ENCODE data around the gene GRIFIN. TPM values are rescaled to one million over a fixed set of nuclear protein-coding genes. Genes with fewer than 3 reads are reported as not detected.

Gene GRIFIN
- total RNA-seq, 2 experiments from 2014 or later = not detected

- POLR2A ChIA-PET = interaction anchor here (1.2 kb wide), 1 partner anchor 29 kb away, joined by 4 read pairs; no protein-coding TSS in a partner anchor
- Histone ChIP-seq H2AFZ (ENCODE audit: low read length) (no peak overlapping the region), H4K20me1 (ENCODE audit: insufficient read depth, low read length) (no peaks in the 10 kb centered on the region; the same call in 1 of the 2 replicates), H3K9me3 (ENCODE audit: low read length) (no peaks in the 10 kb centered on the region), H3K9me2 (ENCODE audit: insufficient read depth, low read length) (no peaks in the 10 kb centered on the region), H3K27ac (ENCODE audit: low read depth, low read length, poor library complexity, severe bottlenecking) (no peak overlapping the region), H3K79me2 (ENCODE audit: insufficient read depth, low read depth, low read length) (no peaks in the 10 kb centered on the region), H3K4me1 (ENCODE audit: insufficient read depth, low read length, poor library complexity, severe bottlenecking) (no peaks in the 10 kb centered on the region), H3K4me2 (ENCODE audit: low read length) (no peak overlapping the region), H3K4me3 (ENCODE audit: low read depth, low read length, poor library complexity, severe bottlenecking) (no peak overlapping the region), H3K36me3 (ENCODE audit: insufficient read depth, low read length) (no peaks in the 10 kb centered on the region)
- CTCF ChIA-PET (ENCODE audit: unreplicated experiment) = interaction anchor here (0.6 kb wide), 1 partner anchor 184 kb away, joined by 5 read pairs; no protein-coding TSS in a partner anchor
- TF ChIP-seq EZH2phosphoT487 (IDR thresholded peaks at IDR 0.05; ENCODE audit: borderline replicate concordance, low read depth, low read length) = no peak
- no peak for TF ChIP-seq CTCF (conservative IDR thresholded peaks at IDR 0.05; ENCODE audit: low read length)
- BruUV-seq (replicated peaks) = no TSS peak
- intact Hi-C loops (cut with micrococcal nuclease; ENCODE audit: unreplicated experiment) = no loop called here
- no peak for DNase-seq (ENCODE audit: low spot score)
Measured at GRCh38 chr7:2497500-2498336, 21.5 kb upstream of the GRIFIN start.

GRCh38 chr7:2497065-2497464 is 20.9 kb upstream of the GRIFIN start:
- no peak overlapping the region for H2AFZ ChIP-seq (ENCODE audit: low read length)
- intact Hi-C loops (cut with micrococcal nuclease; ENCODE audit: unreplicated experiment) = no loop called here
- TF ChIP-seq CTCF (conservative IDR thresholded peaks at IDR 0.05; ENCODE audit: low read length) (no peak), EZH2phosphoT487 (IDR thresholded peaks at IDR 0.05; ENCODE audit: borderline replicate concordance, low read depth, low read length) (no peak)
- ChIA-PET POLR2A (no interaction called here), CTCF (ENCODE audit: unreplicated experiment) (no interaction called here)
- H3K9me3 ChIP-seq (ENCODE audit: low read length) = no peaks in the 10 kb centered on the region
- no peak overlapping the region for H3K27ac ChIP-seq (ENCODE audit: low read depth, low read length, poor library complexity, severe bottlenecking)
- BruUV-seq (replicated peaks) = no TSS peak
- no peaks in the 10 kb centered on the region; the same call in 1 of the 2 replicates for H4K20me1 ChIP-seq (ENCODE audit: insufficient read depth, low read length)
- no peak overlapping the region for H3K4me3 ChIP-seq (ENCODE audit: low read depth, low read length, poor library complexity, severe bottlenecking)
- no peak for DNase-seq (ENCODE audit: low spot score)
- no peaks in the 10 kb centered on the region for H3K79me2 ChIP-seq (ENCODE audit: insufficient read depth, low read depth, low read length)
- no peaks in the 10 kb centered on the region for H3K9me2 ChIP-seq (ENCODE audit: insufficient read depth, low read length)
- H3K4me1 ChIP-seq (ENCODE audit: insufficient read depth, low read length, poor library complexity, severe bottlenecking) = no peaks in the 10 kb centered on the region
- H3K36me3 ChIP-seq (ENCODE audit: insufficient read depth, low read length) = no peaks in the 10 kb centered on the region
- H3K4me2 ChIP-seq (ENCODE audit: low read length) = no peak overlapping the region

DNA sequence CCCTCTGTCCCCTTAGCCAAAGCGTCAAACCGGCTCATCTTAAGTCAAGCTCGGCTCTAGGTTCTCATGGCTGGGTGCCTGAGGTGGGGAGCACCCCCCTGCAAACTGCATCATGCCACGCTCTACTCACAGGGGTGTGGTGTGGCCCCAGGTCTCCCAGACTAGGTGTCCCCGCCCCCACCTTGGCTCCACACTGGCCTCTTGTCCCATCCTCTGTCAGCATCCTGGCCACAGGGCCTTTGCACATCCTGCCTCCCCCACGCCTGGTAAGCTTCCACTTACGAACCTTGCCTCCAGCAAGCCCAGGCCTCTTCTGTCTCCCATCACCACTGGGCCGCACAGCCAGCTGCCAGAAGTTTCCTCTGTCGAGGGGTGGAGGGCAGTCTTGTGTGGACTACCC is 20.2 kb upstream of the GRIFIN start:
- H3K4me3 ChIP-seq (ENCODE audit: low read depth, low read length, poor library complexity, severe bottlenecking) = no peak overlapping the region
- no peak overlapping the region for H3K4me2 ChIP-seq (ENCODE audit: low read length)
- no peaks in the 10 kb centered on the region for H3K9me3 ChIP-seq (ENCODE audit: low read length)
- no peak overlapping the region for H2AFZ ChIP-seq (ENCODE audit: low read length)
- CTCF ChIA-PET (ENCODE audit: unreplicated experiment) = no interaction called here
- no peaks in the 10 kb centered on the region for H3K79me2 ChIP-seq (ENCODE audit: insufficient read depth, low read depth, low read length)
- H3K4me1 ChIP-seq (ENCODE audit: insufficient read depth, low read length, poor library complexity, severe bottlenecking) = no peaks in the 10 kb centered on the region
- TF ChIP-seq CTCF (conservative IDR thresholded peaks at IDR 0.05; ENCODE audit: low read length) (no peak), EZH2phosphoT487 (IDR thresholded peaks at IDR 0.05; ENCODE audit: borderline replicate concordance, low read depth, low read length) (no peak)
- H3K27ac ChIP-seq (ENCODE audit: low read depth, low read length, poor library complexity, severe bottlenecking) = no peak overlapping the region
- no peaks in the 10 kb centered on the region for H3K36me3 ChIP-seq (ENCODE audit: insufficient read depth, low read length)
- H4K20me1 ChIP-seq (ENCODE audit: insufficient read depth, low read length) = no peaks in the 10 kb centered on the region; the same call in 1 of the 2 replicates
- H3K9me2 ChIP-seq (ENCODE audit: insufficient read depth, low read length) = no peaks in the 10 kb centered on the region
- POLR2A ChIA-PET = no interaction called here
- no peak for DNase-seq (ENCODE audit: low spot score)
- no TSS peak for BruUV-seq (replicated peaks)
- intact Hi-C loops (cut with micrococcal nuclease; ENCODE audit: unreplicated experiment) = no loop called here
